Gastroesophageal sphincter (tissue), 3 donors: Measurements from ENCODE around the gene ARHGAP27.

Source experiments
- CTCF ChIP-seq, 4 experiments: fragments of 200-600 bp in 2 of 4; fragments of 450-650 bp in 2 of 4; sonication (generic) in 1 of 4; IDR thresholded peaks; one replicate each; pipeline ENCODE4 v1.5.1; 2017 to 2019; ENCODE audit warnings: antibody characterized with exemption in 4 of 4, mild to moderate bottlenecking in 2 of 4, moderate library complexity in 2 of 4
- POLR2A ChIP-seq, 2 donors: fragments of 450-650 bp; IDR thresholded peaks; one replicate each; pipeline ENCODE4 v1.6.1; 2017; ENCODE audit warnings: antibody characterized with exemption in 2 of 2, mild to moderate bottlenecking in 2 of 2, moderate library complexity in 1 of 2
- POLR2AphosphoS5 ChIP-seq: sonication (generic); formaldehyde crosslinking; IDR thresholded peaks from one replicate; pipeline ENCODE4 v1.6.1; 2017; ENCODE audit warnings: antibody characterized with exemption

- TF ChIP-seq CTCF (IDR thresholded peaks at IDR 0.05) (no peak), POLR2AphosphoS5 (no peak), POLR2A (IDR thresholded peaks at IDR 0.05) (no peak)
Measured at GRCh38 chr17:45347444-45347843, 85.2 kb downstream of the ARHGAP27 start.
